Sigmoid colon (tissue), 4 donors: ENCODE data around the gene PUS7.

Source experiments
- CTCF ChIP-seq, 4 experiments: fragments of 450-650 bp in 3 of 4; fragments of 200-600 bp in 1 of 4; IDR thresholded peaks; one replicate each; pipeline ENCODE4 v1.5.1; 2016 to 2019; ENCODE audit warnings: antibody characterized with exemption in 4 of 4, mild to moderate bottlenecking in 3 of 4, moderate library complexity in 2 of 4
- EP300 ChIP-seq, 4 donors: sonication (generic); formaldehyde crosslinking; IDR thresholded peaks; one replicate each; pipeline ENCODE4 v1.6.1; 2017; ENCODE audit warnings: antibody characterized with exemption in 4 of 4
- POLR2A ChIP-seq, 2 donors: fragments of 450-650 bp; IDR thresholded peaks; one replicate each; pipeline ENCODE4 v1.6.1; 2016; ENCODE audit warnings: antibody characterized with exemption in 2 of 2, mild to moderate bottlenecking in 2 of 2, moderate library complexity in 2 of 2
- POLR2AphosphoS5 ChIP-seq, 4 donors: sonication (generic); formaldehyde crosslinking; IDR thresholded peaks; one replicate each; pipeline ENCODE4 v1.6.1; 2017; ENCODE audit warnings: antibody characterized with exemption in 4 of 4

GRCh38 chr7:105567821-105568220 lies 45.8 kb upstream of the PUS7 start:
- TF ChIP-seq CTCF (IDR thresholded peaks at IDR 0.05) = no peak
- no peak for TF ChIP-seq POLR2AphosphoS5 (IDR thresholded peaks at IDR 0.05)
- TF ChIP-seq POLR2A (IDR thresholded peaks at IDR 0.05) = no peak
- TF ChIP-seq EP300 (IDR thresholded peaks at IDR 0.05) = no peak
